ENCODE measurements around the gene FAM167B.
A peak's percentile ranks its signal among the peaks of the same experiment; 100 is the strongest.
"Not testable (repeated sequence)": the region's sequence is repeated elsewhere in the genome, so short reads cannot be mapped to it uniquely, and the experiment has no call there.

Gene FAM167B

DNA sequence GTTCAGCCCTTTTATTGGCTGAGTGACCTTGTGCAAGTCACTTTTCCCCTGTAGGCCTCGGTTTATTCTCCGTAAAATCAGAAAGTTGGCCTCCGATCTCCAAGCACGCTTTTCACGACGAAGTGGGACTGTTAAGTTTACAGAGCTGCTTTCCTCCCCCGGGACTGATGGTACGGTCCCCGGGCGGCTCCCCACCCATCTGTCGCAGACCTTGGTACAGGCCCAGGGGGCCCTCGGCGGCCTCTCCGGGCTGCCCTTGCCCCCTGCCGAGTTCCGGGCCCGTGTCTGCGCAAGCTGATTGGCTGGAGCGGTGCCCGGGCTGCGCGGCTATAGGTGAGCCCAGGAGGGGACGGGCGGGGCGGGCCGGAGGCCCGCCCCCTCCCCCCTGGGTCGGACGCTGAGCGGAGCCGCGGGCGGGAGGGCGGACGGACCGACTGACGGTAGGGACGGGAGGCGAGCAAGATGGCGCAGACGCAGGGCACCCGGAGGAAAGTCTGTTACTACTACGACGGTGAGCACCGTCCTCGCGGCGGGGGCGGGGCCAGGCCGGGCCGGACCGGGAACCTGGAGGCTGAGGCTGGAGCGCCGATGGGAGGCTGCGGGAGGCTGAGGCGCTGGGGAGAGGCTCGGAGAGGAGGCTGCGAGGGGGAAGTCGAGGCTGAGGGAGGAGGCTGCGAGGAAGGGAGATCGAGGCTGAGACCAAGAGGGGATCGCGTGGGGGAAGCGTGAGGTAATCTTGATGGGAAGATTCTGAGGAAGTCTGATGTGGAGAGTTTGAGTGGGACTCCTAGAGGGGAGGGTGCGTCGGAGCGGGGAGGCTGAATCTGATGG lies 44.9 kb downstream of the FAM167B start, which contains the start of gene HDAC1:
TSS of gene HDAC1 (plus strand) at position 376 of the 831 bp plus-strand sequence. CDS start at position 463, 87 bp downstream.
- peak; percentile 93 for DNase-seq (ENCODE audit: low read depth)
- TF ChIP-seq, protein P1, sequence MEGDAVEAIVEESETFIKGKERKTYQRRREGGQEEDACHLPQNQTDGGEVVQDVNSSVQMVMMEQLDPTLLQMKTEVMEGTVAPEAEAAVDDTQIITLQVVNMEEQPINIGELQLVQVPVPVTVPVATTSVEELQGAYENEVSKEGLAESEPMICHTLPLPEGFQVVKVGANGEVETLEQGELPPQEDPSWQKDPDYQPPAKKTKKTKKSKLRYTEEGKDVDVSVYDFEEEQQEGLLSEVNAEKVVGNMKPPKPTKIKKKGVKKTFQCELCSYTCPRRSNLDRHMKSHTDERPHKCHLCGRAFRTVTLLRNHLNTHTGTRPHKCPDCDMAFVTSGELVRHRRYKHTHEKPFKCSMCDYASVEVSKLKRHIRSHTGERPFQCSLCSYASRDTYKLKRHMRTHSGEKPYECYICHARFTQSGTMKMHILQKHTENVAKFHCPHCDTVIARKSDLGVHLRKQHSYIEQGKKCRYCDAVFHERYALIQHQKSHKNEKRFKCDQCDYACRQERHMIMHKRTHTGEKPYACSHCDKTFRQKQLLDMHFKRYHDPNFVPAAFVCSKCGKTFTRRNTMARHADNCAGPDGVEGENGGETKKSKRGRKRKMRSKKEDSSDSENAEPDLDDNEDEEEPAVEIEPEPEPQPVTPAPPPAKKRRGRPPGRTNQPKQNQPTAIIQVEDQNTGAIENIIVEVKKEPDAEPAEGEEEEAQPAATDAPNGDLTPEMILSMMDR (IDR thresholded peaks at IDR 0.05; ENCODE audit: low read depth, low read length, missing control alignments), result no peak
- H3K4me3 ChIP-seq (ENCODE audit: low read depth, low read length), result peak within 1 kb of the TSS; percentile 100

DNA sequence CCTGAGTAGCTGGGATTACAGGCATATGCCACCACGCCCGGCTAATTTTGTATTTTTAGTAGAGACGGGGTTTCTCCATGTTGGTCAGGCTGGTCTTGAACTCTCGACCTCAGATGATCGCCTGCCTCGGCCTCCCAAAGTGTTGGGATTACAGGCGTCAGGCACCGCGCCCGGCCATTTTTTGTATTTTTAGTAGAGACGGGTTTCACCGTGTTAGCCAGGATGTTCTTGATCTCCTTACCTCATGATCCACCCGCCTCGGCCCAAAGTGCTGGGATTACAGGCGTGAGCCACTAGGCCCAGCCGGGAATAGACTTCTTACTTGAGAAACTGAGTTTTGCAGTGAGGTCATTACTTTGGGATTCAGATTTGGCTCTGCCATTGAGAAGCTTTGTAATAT lies 51.2 kb downstream of the FAM167B start:
- not testable (repeated sequence) for DNase-seq (ENCODE audit: low read depth); H3K4me3 ChIP-seq (ENCODE audit: low read depth, low read length)
